Chondrocyte (in vitro differentiated cells): ENCODE data around the gene LIME1. TPM values are rescaled to one million over a fixed set of nuclear protein-coding genes. Genes with fewer than 3 reads are reported as not detected.

ENCODE experiments used
- DNase-seq: peaks from one replicate; pipeline ENCODE4 v3.0.0; 2021; ENCODE audit warnings: mixed read lengths, low spot score
- H3K27ac Mint-ChIP-seq: one replicate; pipeline ENCODE4 v1.8.0; 2021; ENCODE audit warnings: mild to moderate bottlenecking, moderate library complexity, mixed read lengths; ENCODE audit not compliant: unreplicated experiment
- H3K27me3 Mint-ChIP-seq: 2 replicates; pipeline ENCODE4 v1.8.0; 2021; ENCODE audit warnings: low read depth, mixed read lengths
- H3K36me3 Mint-ChIP-seq: 2 replicates; pipeline ENCODE4 v1.8.0; 2021; ENCODE audit warnings: low read depth, mixed read lengths
- H3K4me1 Mint-ChIP-seq: 2 replicates; pipeline ENCODE4 v1.8.0; 2021; ENCODE audit warnings: low read depth, mild to moderate bottlenecking, mixed read lengths
- H3K4me3 Mint-ChIP-seq: one replicate; pipeline ENCODE4 v1.8.0; 2021; ENCODE audit warnings: mild to moderate bottlenecking, moderate library complexity, mixed read lengths; ENCODE audit not compliant: unreplicated experiment
- H3K9me3 Mint-ChIP-seq: 2 replicates; pipeline ENCODE4 v1.8.0; 2021; ENCODE audit warnings: low read depth, mixed read lengths
- CTCF ChIP-seq: fragments of 200-600 bp; sonication (generic); IDR thresholded peaks from 2 replicates; pipeline ENCODE4 v1.5.0; 2021; ENCODE audit warnings: antibody characterized with exemption, mild to moderate bottlenecking, moderate library complexity
- total RNA-seq: library from RNA; stranded (reverse); gene quantifications from 3 replicates; pipeline ENCODE4 v1.2.1, GENCODE V29; 2021

Gene LIME1
- total RNA-seq, 1 donor from 2014 or later = 6.8 TPM

- H3K9me3 Mint-ChIP-seq = no peaks in the 10 kb centered on the region
- no peak for TF ChIP-seq CTCF
- no peak overlapping the region for H3K4me3 Mint-ChIP-seq
- no peak overlapping the region for H3K27ac Mint-ChIP-seq
- H3K27me3 Mint-ChIP-seq = no peaks in the 10 kb centered on the region
- no peaks in the 10 kb centered on the region for H3K4me1 Mint-ChIP-seq
- H3K36me3 Mint-ChIP-seq = peaks cover 3% of the 10 kb centered on the region
- DNase-seq = peak; percentile 88
Measured at GRCh38 chr20:63744574-63745423, 8.3 kb downstream of the LIME1 start.

- H3K4me1 Mint-ChIP-seq = no peaks in the 10 kb centered on the region
- no peak for TF ChIP-seq CTCF
- H3K9me3 Mint-ChIP-seq = no peaks in the 10 kb centered on the region
- H3K27me3 Mint-ChIP-seq = no peaks in the 10 kb centered on the region
- H3K27ac Mint-ChIP-seq = no peak overlapping the region
- no peak overlapping the region for H3K4me3 Mint-ChIP-seq
- H3K36me3 Mint-ChIP-seq = peaks cover 3% of the 10 kb centered on the region
- DNase-seq = no peak
Measured at GRCh38 chr20:63745424-63745805, 9.0 kb downstream of the LIME1 start.

GRCh38 chr20:63745961-63746731, 9.7 kb downstream of the LIME1 start:
- Mint-ChIP-seq H3K4me3 (no peak overlapping the region), H3K36me3 (peaks cover 3% of the 10 kb centered on the region), H3K27me3 (no peaks in the 10 kb centered on the region), H3K27ac (no peak overlapping the region), H3K9me3 (no peaks in the 10 kb centered on the region), H3K4me1 (no peaks in the 10 kb centered on the region)
- TF ChIP-seq CTCF = no peak
- no peak for DNase-seq

GRCh38 chr20:63746751-63747315, 10.4 kb downstream of the LIME1 start:
- Mint-ChIP-seq H3K4me1 (no peaks in the 10 kb centered on the region), H3K27me3 (no peaks in the 10 kb centered on the region), H3K36me3 (peaks cover 3% of the 10 kb centered on the region), H3K4me3 (no peak overlapping the region), H3K9me3 (no peaks in the 10 kb centered on the region), H3K27ac (no peak overlapping the region)
- no peak for DNase-seq
- TF ChIP-seq CTCF = no peak

GRCh38 chr20:63747622-63748069, 11.2 kb downstream of the LIME1 start:
- H3K9me3 Mint-ChIP-seq = no peaks in the 10 kb centered on the region
- H3K27me3 Mint-ChIP-seq = no peaks in the 10 kb centered on the region
- no peak for DNase-seq
- H3K27ac Mint-ChIP-seq = no peak overlapping the region
- H3K4me1 Mint-ChIP-seq = no peaks in the 10 kb centered on the region
- H3K4me3 Mint-ChIP-seq = no peak overlapping the region
- peaks cover 3% of the 10 kb centered on the region for H3K36me3 Mint-ChIP-seq
- no peak for TF ChIP-seq CTCF
